Inferior parietal cortex (tissue), 1 donor: Measurements from ENCODE around the gene PPFIA1.
"Not testable (repeated sequence)": the region's sequence is repeated elsewhere in the genome, so short reads cannot be mapped to it uniquely, and the experiment has no call there.

Experiments
- DNase-seq: peaks from one replicate; pipeline ENCODE4 v3.0.0-alpha.2; 2016; ENCODE audit errors: extremely low spot score

PPFIA1 gene

GRCh38 chr11:70389201-70389600 is 118.7 kb downstream of the PPFIA1 start:
- no peak for DNase-seq

GRCh38 chr11:70390882-70391281 is 120.4 kb downstream of the PPFIA1 start:
- not testable (repeated sequence) for DNase-seq

- no peak for DNase-seq
Observed at GRCh38 chr11:70394211-70394950, 123.9 kb downstream of the PPFIA1 start.

GRCh38 chr11:70397336-70397982 is 127.0 kb downstream of the PPFIA1 start:
- DNase-seq: no peak

GRCh38 chr11:70397983-70398833 is 127.7 kb downstream of the PPFIA1 start, which contains the start of gene CTTN:
CTTN (plus strand) TSS chr11:70398529; CDS start chr11:70407298, 8,769 bp downstream.
- peak; percentile 77 for DNase-seq

- DNase-seq: no peak
Observed at GRCh38 chr11:70398834-70399680, 128.6 kb downstream of the PPFIA1 start.

- DNase-seq: peak; percentile 42
Observed at GRCh38 chr11:70399681-70400112, 129.2 kb downstream of the PPFIA1 start.

- DNase-seq: no peak
Observed at GRCh38 chr11:70400643-70401042, 130.2 kb downstream of the PPFIA1 start.

- no peak for DNase-seq
Observed at GRCh38 chr11:70402016-70402415, 131.5 kb downstream of the PPFIA1 start.

- no peak for DNase-seq
Observed at GRCh38 chr11:70402685-70403084, 132.2 kb downstream of the PPFIA1 start.

- DNase-seq: no peak
Observed at GRCh38 chr11:70404244-70404643, 133.8 kb downstream of the PPFIA1 start.

- no peak for DNase-seq
Observed at GRCh38 chr11:70405679-70406395, 135.3 kb downstream of the PPFIA1 start.

GRCh38 chr11:70407121-70407520 is 136.6 kb downstream of the PPFIA1 start:
- DNase-seq: no peak

- DNase-seq: no peak
Observed at GRCh38 chr11:70407814-70408213, 137.3 kb downstream of the PPFIA1 start.

GRCh38 chr11:70408326-70408725 is 137.8 kb downstream of the PPFIA1 start:
- not testable (repeated sequence) for DNase-seq

GRCh38 chr11:70409437-70409836 is 138.9 kb downstream of the PPFIA1 start:
- peak; percentile 32 for DNase-seq

- DNase-seq: no peak
Observed at GRCh38 chr11:70409871-70410270, 139.4 kb downstream of the PPFIA1 start.

- no peak for DNase-seq
Observed at GRCh38 chr11:70410276-70411205, 140.1 kb downstream of the PPFIA1 start.

- DNase-seq: no peak
Observed at GRCh38 chr11:70411713-70412452, 141.4 kb downstream of the PPFIA1 start.
